GM12872 (cell line): ENCODE data around the gene ICA1L.

Source experiments
- TF ChIP-seq, protein P1 (sequence below): IDR thresholded peaks from 3 replicates; pipeline ENCODE4 v1.5.1; 2011; ENCODE audit warnings: low read depth, mild to moderate bottlenecking, low read length, moderate library complexity; ENCODE audit not compliant: insufficient read depth

The ICA1L gene

GRCh38 chr2:202813387-202813786 lies 58.2 kb downstream of the ICA1L start:
- TF ChIP-seq, protein P1, sequence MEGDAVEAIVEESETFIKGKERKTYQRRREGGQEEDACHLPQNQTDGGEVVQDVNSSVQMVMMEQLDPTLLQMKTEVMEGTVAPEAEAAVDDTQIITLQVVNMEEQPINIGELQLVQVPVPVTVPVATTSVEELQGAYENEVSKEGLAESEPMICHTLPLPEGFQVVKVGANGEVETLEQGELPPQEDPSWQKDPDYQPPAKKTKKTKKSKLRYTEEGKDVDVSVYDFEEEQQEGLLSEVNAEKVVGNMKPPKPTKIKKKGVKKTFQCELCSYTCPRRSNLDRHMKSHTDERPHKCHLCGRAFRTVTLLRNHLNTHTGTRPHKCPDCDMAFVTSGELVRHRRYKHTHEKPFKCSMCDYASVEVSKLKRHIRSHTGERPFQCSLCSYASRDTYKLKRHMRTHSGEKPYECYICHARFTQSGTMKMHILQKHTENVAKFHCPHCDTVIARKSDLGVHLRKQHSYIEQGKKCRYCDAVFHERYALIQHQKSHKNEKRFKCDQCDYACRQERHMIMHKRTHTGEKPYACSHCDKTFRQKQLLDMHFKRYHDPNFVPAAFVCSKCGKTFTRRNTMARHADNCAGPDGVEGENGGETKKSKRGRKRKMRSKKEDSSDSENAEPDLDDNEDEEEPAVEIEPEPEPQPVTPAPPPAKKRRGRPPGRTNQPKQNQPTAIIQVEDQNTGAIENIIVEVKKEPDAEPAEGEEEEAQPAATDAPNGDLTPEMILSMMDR, result no peak

DNA sequence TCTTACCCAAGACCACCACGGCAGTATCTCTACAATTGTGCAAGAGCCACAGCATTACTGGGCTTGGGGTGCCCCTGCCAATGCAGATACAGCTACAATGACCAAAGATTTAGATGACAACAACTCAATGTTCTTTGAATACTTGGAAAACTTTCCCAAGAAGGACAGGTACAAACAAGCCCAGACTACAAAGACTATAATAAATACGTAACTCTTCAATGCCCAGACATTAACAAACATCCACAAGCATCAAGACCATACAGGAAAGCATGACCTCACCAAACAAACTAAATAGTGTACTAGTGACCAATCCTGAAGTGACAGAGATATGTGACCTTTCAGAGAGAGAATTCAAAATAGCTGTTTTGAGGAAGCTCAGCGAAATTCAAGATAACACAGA lies 62.8 kb downstream of the ICA1L start:
- TF ChIP-seq, protein P1, result no peak

DNA sequence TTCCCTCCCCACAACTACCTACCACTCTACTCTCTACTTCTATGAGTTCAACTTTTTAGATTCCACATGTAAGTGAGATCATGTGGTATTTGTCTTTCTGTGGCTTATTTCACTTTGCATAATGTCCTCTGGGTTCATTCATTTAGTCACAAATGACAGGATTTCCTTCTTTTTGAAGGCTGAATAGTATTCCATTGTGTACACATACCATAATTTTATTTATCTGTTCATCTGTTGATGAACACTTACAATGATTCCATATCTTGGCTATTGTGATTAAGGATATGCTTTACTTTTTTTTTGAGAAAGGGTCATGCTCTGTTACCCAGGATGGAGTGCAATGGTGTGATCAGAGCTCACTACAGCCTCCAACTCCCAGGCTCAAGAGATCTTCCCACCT lies 73.6 kb downstream of the ICA1L start:
- TF ChIP-seq, protein P1, result no peak

GRCh38 chr2:202790676-202791075 lies 80.9 kb downstream of the ICA1L start:
- TF ChIP-seq, protein P1, result no peak

DNA sequence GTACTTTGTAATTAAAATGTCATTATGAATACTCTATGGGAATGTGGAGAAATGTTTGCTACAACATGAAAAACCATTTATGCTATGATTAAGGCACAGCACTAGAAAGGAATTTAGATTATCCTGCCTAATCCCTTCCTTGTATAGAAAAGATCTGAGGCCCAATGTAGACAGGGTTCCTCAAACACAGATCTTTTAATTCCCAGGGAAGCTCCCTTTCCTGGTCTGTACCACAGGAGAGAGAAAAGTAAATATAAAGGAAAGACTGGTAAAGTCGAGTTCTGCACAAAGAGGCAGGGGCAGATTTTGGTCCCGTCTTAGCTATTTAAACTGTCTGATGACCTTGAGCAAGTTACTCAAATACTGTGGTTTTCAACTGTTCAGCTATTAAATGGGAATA lies 84.7 kb downstream of the ICA1L start:
- TF ChIP-seq, protein P1, result no peak

DNA sequence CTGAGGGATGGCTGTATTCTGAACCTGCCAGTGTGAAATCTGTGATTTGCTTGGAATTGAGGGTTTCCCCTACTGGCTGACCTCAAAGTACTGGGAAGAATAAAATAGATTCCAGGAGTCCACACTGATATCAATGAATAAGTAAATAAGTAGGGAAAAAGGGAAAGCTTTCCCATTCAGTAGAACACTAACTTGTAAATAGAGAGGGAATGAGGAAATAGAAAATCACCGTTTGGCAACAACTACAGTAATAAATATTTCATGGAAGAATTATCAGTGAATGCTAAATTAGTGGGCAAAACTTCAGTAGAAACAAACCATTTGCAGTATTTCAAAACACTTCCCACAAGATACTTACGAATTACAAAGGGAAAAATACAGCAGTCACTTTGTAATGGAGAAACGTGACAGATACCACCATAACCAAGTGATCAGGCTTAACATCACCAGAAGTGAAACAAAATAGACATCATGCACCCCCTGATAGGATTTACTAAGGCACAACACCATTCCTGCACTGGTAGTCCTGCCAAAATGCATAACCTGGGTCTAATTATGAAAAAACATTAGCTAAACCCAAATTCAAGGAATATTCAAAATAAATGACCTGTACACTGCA lies 88.5 kb downstream of the ICA1L start:
- TF ChIP-seq, protein P1, result no peak

DNA sequence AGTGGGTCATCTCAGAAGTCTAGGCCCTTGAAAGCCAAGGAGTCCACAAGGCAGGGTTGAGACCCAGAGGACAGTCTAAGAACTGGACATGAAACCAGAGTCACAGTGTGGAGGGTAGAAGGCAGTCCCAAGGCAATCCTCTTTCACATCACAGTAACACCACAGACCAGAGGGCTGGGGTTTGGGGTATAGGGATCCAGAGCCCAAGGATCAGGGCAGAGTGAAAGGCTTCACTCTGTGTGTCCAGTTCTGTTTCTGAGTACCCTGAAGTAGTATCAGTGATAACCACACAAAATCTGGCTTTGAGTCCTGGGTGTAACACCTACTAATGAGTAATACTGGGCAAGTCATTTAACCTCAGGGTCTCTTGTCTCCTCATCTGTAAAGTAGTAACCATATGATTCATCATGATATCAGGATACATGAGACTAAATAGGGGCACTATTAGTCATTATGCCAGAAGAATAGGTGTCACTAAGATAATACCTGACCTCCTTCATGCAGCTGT lies 91.0 kb downstream of the ICA1L start:
- TF ChIP-seq, protein P1, result no peak
